ENCODE results near the gene APMAP.
"Not testable (repeated sequence)": the region's sequence is repeated elsewhere in the genome, so short reads cannot be mapped to it uniquely, and the experiment has no call there.

APMAP gene

GRCh38 chr20:25007491-25008305 is 15.1 kb upstream of the APMAP start:
- no peak for TF ChIP-seq CTCF (IDR thresholded peaks at IDR 0.05; ENCODE audit: low read depth, low read length, missing control alignments)
- H3K4me3 ChIP-seq (ENCODE audit: low read depth, low read length), result no peak overlapping the region
- no peak for DNase-seq (ENCODE audit: low read depth)

- H3K4me3 ChIP-seq (ENCODE audit: low read depth, low read length), result no peak overlapping the region
- TF ChIP-seq CTCF (IDR thresholded peaks at IDR 0.05; ENCODE audit: low read depth, low read length, missing control alignments), result no peak
- DNase-seq (ENCODE audit: low read depth), result no peak
These were observed 14.0 kb upstream of the APMAP start for GRCh38 chr20:25006431-25007167.

- no peak for DNase-seq (ENCODE audit: low read depth)
- H3K4me3 ChIP-seq (ENCODE audit: low read depth, low read length), result no peak overlapping the region
- TF ChIP-seq CTCF (IDR thresholded peaks at IDR 0.05; ENCODE audit: low read depth, low read length, missing control alignments), result no peak
These were observed 13.1 kb upstream of the APMAP start for GRCh38 chr20:25005661-25006060.

GRCh38 chr20:25005220-25005619 is 12.7 kb upstream of the APMAP start:
- no peak for TF ChIP-seq CTCF (IDR thresholded peaks at IDR 0.05; ENCODE audit: low read depth, low read length, missing control alignments)
- DNase-seq (ENCODE audit: low read depth), result no peak
- H3K4me3 ChIP-seq (ENCODE audit: low read depth, low read length), result no peak overlapping the region

GRCh38 chr20:25003002-25003401 is 10.5 kb upstream of the APMAP start:
- H3K4me3 ChIP-seq (ENCODE audit: low read depth, low read length), result no peak overlapping the region
- TF ChIP-seq CTCF (IDR thresholded peaks at IDR 0.05; ENCODE audit: low read depth, low read length, missing control alignments), result no peak
- DNase-seq (ENCODE audit: low read depth), result no peak

- not testable (repeated sequence) for DNase-seq (ENCODE audit: low read depth); H3K4me3 ChIP-seq (ENCODE audit: low read depth, low read length)
These were observed 8.8 kb upstream of the APMAP start for GRCh38 chr20:25001323-25001722.

- no peak overlapping the region for H3K4me3 ChIP-seq (ENCODE audit: low read depth, low read length)
- no peak for TF ChIP-seq CTCF (IDR thresholded peaks at IDR 0.05; ENCODE audit: low read depth, low read length, missing control alignments)
- DNase-seq (ENCODE audit: low read depth), result no peak
These were observed 7.8 kb upstream of the APMAP start for GRCh38 chr20:25000268-25000801.

Measured in GM12864 (cell line).